Type B pancreatic cell (in vitro differentiated cells): ENCODE results near the gene TMEM53. TPM values are rescaled to one million over a fixed set of nuclear protein-coding genes. Genes with fewer than 3 reads are reported as not detected.

Source experiments
- DNase-seq: peaks from one replicate; pipeline ENCODE4 v3.0.0; 2021; ENCODE audit warnings: mixed read lengths; ENCODE audit not compliant: unreplicated experiment; ENCODE audit errors: extremely low spot score
- H3K27ac Mint-ChIP-seq: 2 replicates; pipeline ENCODE4 v1.8.0; 2021; ENCODE audit warnings: mild to moderate bottlenecking, mixed read lengths
- H3K27me3 Mint-ChIP-seq: 2 replicates; pipeline ENCODE4 v1.8.0; 2021; ENCODE audit warnings: mixed read lengths
- H3K36me3 Mint-ChIP-seq: 2 replicates; pipeline ENCODE4 v1.8.0; 2021; ENCODE audit warnings: mixed read lengths
- H3K4me1 Mint-ChIP-seq: one replicate; pipeline ENCODE4 v1.8.0; 2021; ENCODE audit warnings: mixed read lengths; ENCODE audit not compliant: unreplicated experiment
- H3K4me3 Mint-ChIP-seq: 2 replicates; pipeline ENCODE4 v1.8.0; 2021; ENCODE audit warnings: mild to moderate bottlenecking, mixed read lengths
- H3K9me3 Mint-ChIP-seq: 2 replicates; pipeline ENCODE4 v1.8.0; 2021; ENCODE audit warnings: mixed read lengths
- total RNA-seq: library from RNA; stranded (reverse); gene quantifications from 2 replicates; pipeline ENCODE4 v1.2.1, GENCODE V29; 2021; ENCODE audit warnings: low replicate concordance
- TF ChIP-seq, protein P1 (sequence below): fragments of 200-600 bp; sonication (generic); conservative IDR thresholded peaks from 2 replicates; pipeline ENCODE4 v1.5.0; 2021; ENCODE audit warnings: antibody characterized with exemption, mild to moderate bottlenecking

Gene TMEM53
- total RNA-seq, 1 donor from 2014 or later = 6.6 TPM

- peaks cover 5% of the 10 kb centered on the region for H3K36me3 Mint-ChIP-seq
- no peaks in the 10 kb centered on the region for H3K9me3 Mint-ChIP-seq
- H3K27ac Mint-ChIP-seq = no peak overlapping the region
- no peak overlapping the region for H3K4me3 Mint-ChIP-seq
- TF ChIP-seq, protein P1, sequence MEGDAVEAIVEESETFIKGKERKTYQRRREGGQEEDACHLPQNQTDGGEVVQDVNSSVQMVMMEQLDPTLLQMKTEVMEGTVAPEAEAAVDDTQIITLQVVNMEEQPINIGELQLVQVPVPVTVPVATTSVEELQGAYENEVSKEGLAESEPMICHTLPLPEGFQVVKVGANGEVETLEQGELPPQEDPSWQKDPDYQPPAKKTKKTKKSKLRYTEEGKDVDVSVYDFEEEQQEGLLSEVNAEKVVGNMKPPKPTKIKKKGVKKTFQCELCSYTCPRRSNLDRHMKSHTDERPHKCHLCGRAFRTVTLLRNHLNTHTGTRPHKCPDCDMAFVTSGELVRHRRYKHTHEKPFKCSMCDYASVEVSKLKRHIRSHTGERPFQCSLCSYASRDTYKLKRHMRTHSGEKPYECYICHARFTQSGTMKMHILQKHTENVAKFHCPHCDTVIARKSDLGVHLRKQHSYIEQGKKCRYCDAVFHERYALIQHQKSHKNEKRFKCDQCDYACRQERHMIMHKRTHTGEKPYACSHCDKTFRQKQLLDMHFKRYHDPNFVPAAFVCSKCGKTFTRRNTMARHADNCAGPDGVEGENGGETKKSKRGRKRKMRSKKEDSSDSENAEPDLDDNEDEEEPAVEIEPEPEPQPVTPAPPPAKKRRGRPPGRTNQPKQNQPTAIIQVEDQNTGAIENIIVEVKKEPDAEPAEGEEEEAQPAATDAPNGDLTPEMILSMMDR = no peak
- H3K4me1 Mint-ChIP-seq = no peaks in the 10 kb centered on the region
- no peak for DNase-seq
- H3K27me3 Mint-ChIP-seq = no peaks in the 10 kb centered on the region
Measured at GRCh38 chr1:44688760-44689446, 14.6 kb upstream of the TMEM53 start.

DNA sequence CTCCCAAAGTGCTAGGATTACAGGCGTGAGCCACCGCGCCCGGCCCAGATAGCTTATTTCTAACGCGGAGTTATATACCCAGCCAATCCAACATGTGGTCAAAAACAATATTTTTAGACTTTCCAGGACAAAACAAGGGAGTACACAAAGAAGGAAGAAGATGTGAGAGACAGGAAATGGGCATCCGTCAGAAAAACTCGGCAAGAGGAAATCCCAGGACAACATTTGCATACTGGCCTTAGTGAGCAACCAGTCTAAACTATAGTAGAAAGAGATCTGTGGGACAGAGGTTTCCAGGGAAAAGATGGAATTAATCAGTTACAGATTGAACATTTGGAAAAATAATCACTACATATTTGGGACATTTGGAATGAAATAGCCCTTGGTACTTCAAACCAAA is 11.6 kb upstream of the TMEM53 start:
- Mint-ChIP-seq H3K27ac (no peak overlapping the region), H3K9me3 (no peaks in the 10 kb centered on the region), H3K4me1 (peaks cover 10% of the 10 kb centered on the region), H3K27me3 (no peaks in the 10 kb centered on the region), H3K4me3 (no peak overlapping the region), H3K36me3 (peaks cover 8% of the 10 kb centered on the region)
- no peak for DNase-seq
- TF ChIP-seq, protein P1 = no peak

DNA sequence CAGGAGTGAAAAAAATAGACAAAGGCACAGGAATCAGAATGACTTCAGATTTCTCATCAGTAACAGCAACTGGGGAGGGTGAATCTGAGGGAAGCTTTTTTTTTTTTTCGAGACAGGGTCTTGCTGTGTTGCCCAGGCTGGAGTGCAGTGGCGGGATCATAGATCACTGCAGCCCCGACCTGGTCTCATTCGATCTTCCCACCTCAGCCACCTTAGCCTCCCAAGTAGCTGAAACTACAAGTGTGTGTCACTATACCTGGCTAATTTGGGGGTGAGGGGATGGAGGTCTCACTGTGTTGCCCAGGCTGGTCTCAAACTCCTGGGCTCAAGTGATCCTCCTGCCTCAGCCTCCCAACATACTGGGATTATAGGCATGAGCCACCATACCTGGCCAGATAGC is 10.9 kb upstream of the TMEM53 start:
- Mint-ChIP-seq H3K9me3 (no peaks in the 10 kb centered on the region), H3K4me1 (peaks cover 10% of the 10 kb centered on the region), H3K36me3 (peaks cover 8% of the 10 kb centered on the region), H3K27ac (no peak overlapping the region), H3K4me3 (no peak overlapping the region), H3K27me3 (no peaks in the 10 kb centered on the region)
- DNase-seq = no peak
- TF ChIP-seq, protein P1 = no peak

GRCh38 chr1:44684525-44684924 is 10.2 kb upstream of the TMEM53 start:
- Mint-ChIP-seq H3K4me1 (peaks cover 10% of the 10 kb centered on the region), H3K9me3 (no peaks in the 10 kb centered on the region), H3K36me3 (peaks cover 12% of the 10 kb centered on the region), H3K27ac (no peak overlapping the region), H3K4me3 (no peak overlapping the region), H3K27me3 (no peaks in the 10 kb centered on the region)
- TF ChIP-seq, protein P1 = no peak
- DNase-seq = no peak

DNA sequence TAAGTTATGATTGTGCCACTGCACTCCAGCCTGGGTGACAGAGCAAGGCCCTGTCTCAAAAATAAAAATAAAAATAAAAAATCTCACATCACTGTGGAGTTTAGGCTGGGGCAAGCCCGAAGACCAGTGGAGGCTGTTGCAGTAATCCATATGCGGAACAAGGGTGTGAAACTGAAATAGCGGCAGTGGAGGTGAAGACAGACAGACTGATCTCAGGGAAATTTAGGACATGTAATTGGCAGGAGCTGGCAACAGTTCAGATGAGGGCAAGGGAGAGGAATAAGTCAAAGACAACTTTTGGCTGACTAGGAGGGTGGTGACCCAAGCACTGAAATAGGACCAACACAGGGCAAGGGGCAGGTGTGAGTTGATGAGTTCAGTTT is 8.6 kb upstream of the TMEM53 start:
- H3K9me3 Mint-ChIP-seq = no peaks in the 10 kb centered on the region
- H3K27ac Mint-ChIP-seq = no peak overlapping the region
- H3K27me3 Mint-ChIP-seq = no peaks in the 10 kb centered on the region
- peaks cover 12% of the 10 kb centered on the region for H3K36me3 Mint-ChIP-seq
- TF ChIP-seq, protein P1 = no peak
- no peak for DNase-seq
- no peak overlapping the region for H3K4me3 Mint-ChIP-seq
- H3K4me1 Mint-ChIP-seq = peaks cover 10% of the 10 kb centered on the region
